Measurements from ENCODE around the gene GLYATL3.

DNA sequence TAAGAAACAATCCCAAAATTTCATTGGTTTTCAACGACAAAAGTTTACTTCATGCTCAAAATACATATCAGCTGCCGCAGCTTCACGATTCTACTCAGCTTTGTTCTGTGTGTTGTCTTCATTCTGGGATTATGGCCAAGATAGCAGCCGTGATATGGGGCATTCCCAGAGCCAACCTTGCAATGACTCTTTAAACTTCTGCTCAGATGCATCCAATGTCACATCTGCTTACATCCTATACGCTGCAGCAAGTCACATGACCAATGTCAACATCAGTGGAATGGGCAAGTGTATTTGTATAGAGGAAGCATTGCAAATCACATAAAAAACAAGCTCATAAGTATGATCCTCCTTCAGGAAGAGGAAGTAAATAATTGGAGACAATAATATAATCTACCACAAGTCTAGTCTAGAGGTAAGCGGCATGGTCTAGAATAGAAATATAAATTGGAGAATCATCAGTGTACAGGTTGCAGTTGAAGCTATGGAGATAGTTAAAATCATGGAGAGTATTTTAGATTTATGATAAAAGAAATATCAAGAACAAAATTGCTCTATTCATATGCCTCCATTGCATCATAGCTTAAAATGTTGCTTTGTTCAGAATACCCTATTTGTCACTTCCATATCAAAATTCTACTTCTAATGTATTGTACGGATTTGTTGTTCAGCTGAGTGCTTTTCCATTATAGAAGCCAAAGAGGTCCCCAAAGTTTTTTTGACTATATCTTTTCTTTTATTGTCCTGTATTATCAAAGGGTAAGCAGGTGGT, 43.5 kb downstream of the GLYATL3 start:
- TF ChIP-seq, protein P1, sequence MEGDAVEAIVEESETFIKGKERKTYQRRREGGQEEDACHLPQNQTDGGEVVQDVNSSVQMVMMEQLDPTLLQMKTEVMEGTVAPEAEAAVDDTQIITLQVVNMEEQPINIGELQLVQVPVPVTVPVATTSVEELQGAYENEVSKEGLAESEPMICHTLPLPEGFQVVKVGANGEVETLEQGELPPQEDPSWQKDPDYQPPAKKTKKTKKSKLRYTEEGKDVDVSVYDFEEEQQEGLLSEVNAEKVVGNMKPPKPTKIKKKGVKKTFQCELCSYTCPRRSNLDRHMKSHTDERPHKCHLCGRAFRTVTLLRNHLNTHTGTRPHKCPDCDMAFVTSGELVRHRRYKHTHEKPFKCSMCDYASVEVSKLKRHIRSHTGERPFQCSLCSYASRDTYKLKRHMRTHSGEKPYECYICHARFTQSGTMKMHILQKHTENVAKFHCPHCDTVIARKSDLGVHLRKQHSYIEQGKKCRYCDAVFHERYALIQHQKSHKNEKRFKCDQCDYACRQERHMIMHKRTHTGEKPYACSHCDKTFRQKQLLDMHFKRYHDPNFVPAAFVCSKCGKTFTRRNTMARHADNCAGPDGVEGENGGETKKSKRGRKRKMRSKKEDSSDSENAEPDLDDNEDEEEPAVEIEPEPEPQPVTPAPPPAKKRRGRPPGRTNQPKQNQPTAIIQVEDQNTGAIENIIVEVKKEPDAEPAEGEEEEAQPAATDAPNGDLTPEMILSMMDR (optimal IDR thresholded peaks at IDR 0.05 in 1 of 3, IDR thresholded peaks at IDR 0.05 in 1 of 3, conservative IDR thresholded peaks at IDR 0.05 in 1 of 3; ENCODE audit: extremely low read depth in 1 of 3, insufficient read depth in 2 of 3, low read length in 3 of 3): no peak
- TF ChIP-seq EZH2 (IDR thresholded peaks at IDR 0.05; ENCODE audit: low read length): no peak

All from keratinocyte (primary cell).